ENCODE results near the gene TEX14. TPM values are rescaled to one million over a fixed set of nuclear protein-coding genes. Genes with fewer than 3 reads are reported as not detected.
A peak's percentile ranks its signal among the peaks of the same experiment; 100 is the strongest.

Gene TEX14
- polyA plus RNA-seq, 2 of the 4 experiments (the other 2 are of a cell fraction): 0.04 to 0.12 TPM

GRCh38 chr17:58626905-58627304, 64.9 kb downstream of the TEX14 start:
- ChIA-PET POLR2A (interaction anchor here (1.4 kb wide), 1 partner anchor 32 kb away, joined by 3 read pairs; no protein-coding TSS in a partner anchor), CTCF (interaction anchor here (0.7 to 3.1 kb wide), 5 partner anchors 16 to 108 kb away, joined by 3 to 12 read pairs (median 4); no protein-coding TSS in a partner anchor)
- ATAC-seq (no peak), FAIRE-seq (no peak), DNase-seq (ENCODE audit: low read depth in 1 of 2, low spot score in 1 of 2) (no peak)
- Histone ChIP-seq H3K4me1 (peaks cover 6% of the 10 kb centered on the region), H3K4me3 (no peak overlapping the region), H3K9me3 (no peaks in the 10 kb centered on the region), H3K27ac (no peak overlapping the region), H3K4me2 (no peak overlapping the region)
- WGBS (ENCODE audit: missing lambda C conversion rate): 88% methylated on average over 1 of the region's 1 CpG
- no peak for TF ChIP-seq PHF8 (IDR thresholded peaks at IDR 0.05; ENCODE audit: borderline replicate concordance, low read depth)
- TF ChIP-seq ATOH8 (CRISPR knock-in tag; IDR thresholded peaks at IDR 0.05; ENCODE audit: low read depth): no peak
- TF ChIP-seq HMGXB4 (CRISPR knock-in tag; IDR thresholded peaks at IDR 0.05; ENCODE audit: borderline replicate concordance): no peak
- no peak for TF ChIP-seq RNF2 (IDR thresholded peaks at IDR 0.05; ENCODE audit: borderline replicate concordance, low read depth)
- no peak for TF ChIP-seq FOSL2 (IDR thresholded peaks at IDR 0.05)
- no peak for TF ChIP-seq FOSL2 (CRISPR knock-in tag; IDR thresholded peaks at IDR 0.05)

- no peak overlapping the region for H3K4me3 ChIP-seq
- ChIA-PET CTCF (interaction anchor here (0.6 to 1.3 kb wide), 4 partner anchors 19 to 725 kb away, joined by 3 to 4 read pairs (median 3); no protein-coding TSS in a partner anchor), POLR2A (no interaction called here)
- no peak overlapping the region for H3K4me2 ChIP-seq
- FAIRE-seq (no peak), ATAC-seq (peak in 1 of 2 experiments; percentile 27; a peak in 2 of 6 replicates), DNase-seq (ENCODE audit: low read depth in 1 of 2, low spot score in 1 of 2) (no peak)
- TF ChIP-seq MAX (IDR thresholded peaks at IDR 0.05): no peak
- TF ChIP-seq ZSCAN20 (CRISPR knock-in tag; IDR thresholded peaks at IDR 0.05): no peak
- no peak for TF ChIP-seq MYC (IDR thresholded peaks at IDR 0.05; ENCODE audit: borderline replicate concordance, low read length)
- no peak for TF ChIP-seq HOXB13 (CRISPR knock-in tag; IDR thresholded peaks at IDR 0.05; ENCODE audit: low read depth)
- no peak for TF ChIP-seq TP53 (CRISPR knock-in tag; IDR thresholded peaks at IDR 0.05)
- TF ChIP-seq RCOR1 (IDR thresholded peaks at IDR 0.05; ENCODE audit: low read depth, low read length): no peak
- no peak for TF ChIP-seq CBX2 (IDR thresholded peaks at IDR 0.05; ENCODE audit: borderline replicate concordance, low read depth)
- no peak for TF ChIP-seq ESRRA (IDR thresholded peaks at IDR 0.05; ENCODE audit: borderline replicate concordance, low read length)
- TF ChIP-seq BHLHE40 (IDR thresholded peaks at IDR 0.05; ENCODE audit: low read depth, low read length): no peak
- TF ChIP-seq POLR2A (IDR thresholded peaks at IDR 0.05; ENCODE audit: low read length): no peak
- TF ChIP-seq CEBPB (IDR thresholded peaks at IDR 0.05): no peak
- TF ChIP-seq ZC3H11A (IDR thresholded peaks at IDR 0.05): no peak
- TF ChIP-seq PHF8 (IDR thresholded peaks at IDR 0.05; ENCODE audit: borderline replicate concordance, low read depth): no peak
- TF ChIP-seq MAZ (IDR thresholded peaks at IDR 0.05; ENCODE audit: borderline replicate concordance, low read depth, low read length): no peak
- TF ChIP-seq HOXA7 (CRISPR knock-in tag; IDR thresholded peaks at IDR 0.05): no peak
- no peak for TF ChIP-seq FOXS1 (CRISPR knock-in tag; IDR thresholded peaks at IDR 0.05)
- no peaks in the 10 kb centered on the region for H3K9me3 ChIP-seq
- WGBS (ENCODE audit: missing lambda C conversion rate): 13% methylated on average over 1 of the region's 1 CpG
- no peaks in the 10 kb centered on the region for H3K4me1 ChIP-seq
- no peak overlapping the region for H3K27ac ChIP-seq
These were observed 67.1 kb downstream of the TEX14 start for GRCh38 chr17:58624751-58625150.

- no peak for DNase-seq (ENCODE audit: low read depth in 1 of 2, low spot score in 1 of 2)
- ChIA-PET CTCF (interaction anchor here (0.6 to 2.8 kb wide), 7 partner anchors 9 to 89 kb away, joined by 3 to 8 read pairs (median 3); no protein-coding TSS in a partner anchor), POLR2A (interaction anchor here (2.5 kb wide), 1 partner anchor 10 kb away, joined by 20 read pairs; no protein-coding TSS in a partner anchor)
- ATAC-seq: no peak; a peak in 1 of 6 replicates
- H3K4me1 ChIP-seq: no peaks in the 10 kb centered on the region
- 55% methylated on average over 3 of the region's 3 CpGs for WGBS (ENCODE audit: missing lambda C conversion rate)
- FAIRE-seq: no peak
- H3K27ac ChIP-seq: no peak overlapping the region
- no peak overlapping the region for H3K4me3 ChIP-seq
- no peaks in the 10 kb centered on the region for H3K9me3 ChIP-seq
- H3K4me2 ChIP-seq: no peak overlapping the region
- TF ChIP-seq PBX3 (IDR thresholded peaks at IDR 0.05) (no peak), USF2 (IDR thresholded peaks at IDR 0.05) (no peak), POLR2A (IDR thresholded peaks at IDR 0.05; ENCODE audit: low read length) (no peak), HES2 (IDR thresholded peaks at IDR 0.05) (no peak), BCL3 (IDR thresholded peaks at IDR 0.05) (no peak), ZSCAN20 (CRISPR knock-in tag; IDR thresholded peaks at IDR 0.05) (no peak), SREBF2 (IDR thresholded peaks at IDR 0.05) (no peak), TP53 (CRISPR knock-in tag; IDR thresholded peaks at IDR 0.05) (no peak), EHF (CRISPR knock-in tag; IDR thresholded peaks at IDR 0.05) (no peak)
These were observed 70.7 kb downstream of the TEX14 start for GRCh38 chr17:58621174-58621573.
